ENCODE results near the gene ZNF385B.

ZNF385B gene

GRCh38 chr2:179619947-179620467, 241.4 kb downstream of the ZNF385B start:
- DNase-seq = no peak

DNA sequence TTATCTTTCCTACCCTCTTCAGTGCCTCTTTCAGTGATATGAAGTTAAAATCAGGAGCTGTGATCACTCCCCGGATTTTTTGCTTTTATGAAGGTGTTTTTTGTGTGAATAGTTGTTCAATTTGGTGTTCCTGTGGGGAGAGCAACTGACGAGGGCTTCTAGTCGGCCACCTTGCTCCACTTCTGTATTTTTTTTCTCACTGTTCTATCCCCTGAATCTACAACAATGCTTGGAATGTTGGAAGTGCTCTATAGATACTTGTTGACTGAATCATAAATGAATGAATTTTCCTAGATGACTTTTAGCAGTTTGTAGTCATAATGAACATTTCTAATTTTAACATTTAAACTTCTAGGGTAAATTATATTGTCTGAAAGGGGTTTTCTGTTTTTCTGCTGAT, 247.3 kb downstream of the ZNF385B start:
- no peak for DNase-seq

- DNase-seq = no peak
Observed at GRCh38 chr2:179613701-179614100, 247.7 kb downstream of the ZNF385B start.

DNA sequence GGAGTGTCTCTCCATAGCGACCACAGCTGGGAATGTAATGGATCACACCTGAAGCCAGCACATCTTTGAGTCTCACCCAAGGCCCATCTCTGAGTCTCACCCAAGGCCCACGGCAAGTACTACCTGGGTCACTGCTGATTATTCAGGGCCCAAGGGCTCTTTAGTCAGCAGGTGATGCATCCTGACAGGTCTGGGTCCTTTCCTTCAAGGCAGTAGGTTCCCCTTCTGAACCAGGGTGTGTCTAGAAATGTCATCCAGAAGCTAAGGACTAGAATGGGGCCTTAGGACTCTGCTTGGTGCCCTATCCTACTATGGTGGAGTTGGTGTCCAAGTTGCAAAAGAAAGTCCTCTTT, 248.1 kb downstream of the ZNF385B start:
- DNase-seq = no peak

- no peak for DNase-seq
Observed at GRCh38 chr2:179612591-179613298, 248.7 kb downstream of the ZNF385B start.

- no peak for DNase-seq
Observed at GRCh38 chr2:179612108-179612507, 249.3 kb downstream of the ZNF385B start.

GRCh38 chr2:179606141-179606540, 255.3 kb downstream of the ZNF385B start:
- DNase-seq = no peak

- DNase-seq = no peak
Observed at GRCh38 chr2:179605341-179605740, 256.1 kb downstream of the ZNF385B start.

DNA sequence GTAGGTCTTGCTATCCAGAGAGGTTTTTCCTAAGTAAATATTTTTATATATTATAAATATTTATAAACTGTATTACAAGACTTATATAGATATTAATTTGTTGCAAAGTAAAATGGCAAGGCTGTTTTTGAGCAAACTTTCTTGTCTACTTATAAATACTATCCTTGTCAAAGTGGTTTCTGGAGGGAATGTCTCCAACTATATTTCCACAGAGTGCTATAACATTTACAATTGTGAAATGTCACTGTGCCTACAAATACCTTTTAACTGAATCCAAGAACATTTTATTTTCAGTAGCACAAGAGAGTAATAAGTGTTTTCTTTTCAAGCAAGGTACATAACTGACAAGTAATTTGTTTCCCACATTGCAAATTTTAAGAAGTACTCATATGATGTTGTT, 256.8 kb downstream of the ZNF385B start:
- no peak for DNase-seq

DNA sequence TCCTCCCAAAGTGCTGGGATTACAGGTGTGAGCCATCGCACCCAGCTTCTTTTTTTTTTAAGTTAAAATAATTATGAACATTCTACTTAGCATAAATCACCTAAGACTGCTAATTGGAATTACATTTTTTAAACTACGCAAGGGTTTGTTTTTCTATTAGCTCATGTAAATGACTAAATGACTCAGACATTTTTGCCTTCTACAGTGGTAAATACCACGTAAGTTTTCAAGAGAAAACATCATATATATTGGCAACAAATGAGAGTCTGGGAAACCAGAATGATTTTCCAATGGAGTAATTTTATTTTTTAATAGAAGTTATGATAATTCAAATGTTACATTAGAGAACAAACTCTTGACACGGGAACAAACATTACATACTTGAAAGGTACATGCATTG, 259.0 kb downstream of the ZNF385B start:
- no peak for DNase-seq

GRCh38 chr2:179596018-179596417, 265.4 kb downstream of the ZNF385B start:
- no peak for DNase-seq

DNA sequence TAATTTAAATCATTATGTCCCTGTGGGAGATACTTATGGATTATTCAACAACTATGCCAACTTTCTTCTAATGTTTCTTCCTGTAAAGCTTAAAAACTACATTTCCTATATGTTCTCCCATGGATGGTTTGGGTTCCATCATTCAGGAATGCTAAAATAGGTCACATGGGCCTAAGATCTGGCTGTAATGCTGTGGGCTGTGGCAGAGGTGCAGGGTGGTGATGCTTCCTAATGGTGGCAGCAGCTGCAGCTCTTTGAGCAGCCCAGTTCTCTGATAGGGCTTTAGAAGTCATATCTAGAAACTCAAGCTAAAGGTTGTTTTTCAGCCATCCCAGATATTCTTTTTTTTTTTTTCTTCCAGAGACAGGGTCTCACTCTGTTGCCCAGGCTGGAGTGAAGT, 266.1 kb downstream of the ZNF385B start:
- DNase-seq = no peak

DNA sequence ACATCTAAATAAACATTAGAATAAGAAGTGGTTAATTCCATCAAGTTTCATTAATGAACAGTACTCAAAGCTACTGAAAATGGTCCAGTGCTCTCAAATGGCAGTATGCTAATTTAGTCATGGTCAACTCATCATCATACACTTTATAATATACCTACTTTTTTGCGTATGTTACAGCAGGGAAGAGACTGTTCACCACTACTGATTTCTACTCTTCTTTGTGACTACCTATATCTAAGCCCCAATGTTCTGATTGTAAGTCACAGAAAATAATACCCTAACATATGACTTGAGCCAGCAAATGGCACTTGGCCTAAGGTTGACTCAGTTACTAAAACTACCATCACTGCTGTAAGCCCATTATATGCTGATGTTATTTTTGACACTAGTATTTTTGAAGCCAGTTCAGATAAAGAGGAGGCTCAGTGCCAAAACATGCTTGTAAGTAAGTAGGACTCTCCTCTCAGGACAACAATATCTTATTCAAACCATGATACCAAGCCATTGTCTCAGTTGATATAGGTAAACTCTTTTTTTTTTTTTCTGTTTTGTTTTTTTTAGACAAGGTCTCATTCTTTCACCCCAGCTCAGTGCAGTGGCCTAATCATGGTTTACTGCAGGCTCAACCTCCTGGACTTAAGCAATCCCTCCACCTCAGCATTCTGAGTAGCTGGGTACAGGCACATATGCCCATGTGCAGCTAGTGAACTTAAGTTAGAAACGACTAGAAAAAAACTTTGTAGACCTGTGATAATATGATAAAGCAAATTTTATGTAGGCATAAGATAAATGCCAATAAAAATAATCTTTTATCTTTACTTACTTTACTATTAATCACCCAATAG, 266.9 kb downstream of the ZNF385B start:
- no peak for DNase-seq

GRCh38 chr2:179593323-179593722, 268.1 kb downstream of the ZNF385B start:
- DNase-seq = no peak

- no peak for DNase-seq
Observed at GRCh38 chr2:179592167-179592936, 269.1 kb downstream of the ZNF385B start.

- no peak for DNase-seq
Observed at GRCh38 chr2:179591690-179592089, 269.7 kb downstream of the ZNF385B start.

DNA sequence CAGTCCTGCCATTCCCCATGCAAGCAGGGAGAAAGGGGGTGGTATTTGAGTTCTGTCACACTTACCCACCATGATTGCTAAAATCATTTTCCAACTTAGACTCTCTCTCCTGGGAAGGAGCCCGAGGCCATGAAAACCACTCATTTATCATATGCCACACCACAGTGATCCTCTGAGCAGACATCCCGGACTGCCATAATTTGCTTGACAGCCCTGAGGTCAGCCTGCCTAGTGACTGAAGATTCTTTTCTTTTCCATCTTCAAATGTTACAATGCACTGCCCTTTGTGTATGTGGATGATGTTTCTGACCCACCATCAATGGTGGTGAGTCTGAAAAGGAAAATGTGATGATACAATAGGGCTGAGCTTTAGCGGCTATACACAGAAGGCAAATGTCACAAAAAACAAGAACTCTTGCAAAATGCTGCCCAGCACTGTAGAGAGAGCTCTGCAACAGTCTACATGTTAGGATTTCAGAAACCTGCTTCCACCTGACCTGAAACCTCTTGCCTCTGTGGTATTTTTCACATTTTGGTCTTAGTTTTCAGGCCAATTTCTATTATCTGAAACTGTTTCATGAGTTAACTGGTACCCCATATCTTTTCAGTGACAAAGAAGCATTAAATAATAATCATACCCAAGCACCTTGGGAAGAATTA, 272.8 kb downstream of the ZNF385B start:
- no peak for DNase-seq

DNA sequence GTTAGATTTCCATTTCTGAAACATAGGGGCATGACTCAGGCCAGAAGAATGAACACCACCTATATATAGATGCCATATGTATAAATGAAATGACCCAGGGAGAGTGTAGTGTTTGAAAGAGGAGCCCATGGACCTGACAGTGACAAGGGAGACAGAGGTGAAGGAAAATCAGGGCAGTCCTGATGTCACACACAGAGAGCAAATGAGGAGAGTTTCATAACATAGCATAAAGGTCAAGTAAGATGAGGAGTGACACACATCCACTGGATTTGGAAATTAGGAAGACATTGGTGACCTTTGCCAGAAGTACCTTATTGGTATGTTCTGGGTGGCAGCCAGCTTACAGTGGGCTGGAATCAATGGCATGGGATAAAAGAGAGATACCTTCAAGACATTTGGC, 276.7 kb downstream of the ZNF385B start:
- DNase-seq = no peak

DNA sequence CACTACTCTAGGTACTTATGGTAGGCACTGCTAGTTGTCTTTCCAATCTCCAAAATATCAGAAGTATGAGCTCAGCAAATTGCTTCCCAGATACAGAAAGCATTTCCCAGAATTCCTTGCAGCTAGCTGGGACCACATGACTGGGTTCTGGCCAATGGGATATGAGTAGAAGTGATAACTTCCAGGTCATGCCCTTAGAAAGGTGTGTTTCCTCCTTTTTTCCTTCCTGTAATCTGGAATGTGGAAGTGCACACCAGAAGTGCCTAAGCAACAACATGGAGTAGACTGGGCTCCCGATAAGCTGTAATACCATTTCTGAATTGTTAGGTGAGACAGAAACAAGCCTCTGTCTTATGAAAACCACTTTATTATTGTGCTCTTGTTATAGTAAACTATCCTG, 279.8 kb downstream of the ZNF385B start:
- no peak for DNase-seq

GRCh38 chr2:179580378-179581146, 280.9 kb downstream of the ZNF385B start:
- no peak for DNase-seq

DNA sequence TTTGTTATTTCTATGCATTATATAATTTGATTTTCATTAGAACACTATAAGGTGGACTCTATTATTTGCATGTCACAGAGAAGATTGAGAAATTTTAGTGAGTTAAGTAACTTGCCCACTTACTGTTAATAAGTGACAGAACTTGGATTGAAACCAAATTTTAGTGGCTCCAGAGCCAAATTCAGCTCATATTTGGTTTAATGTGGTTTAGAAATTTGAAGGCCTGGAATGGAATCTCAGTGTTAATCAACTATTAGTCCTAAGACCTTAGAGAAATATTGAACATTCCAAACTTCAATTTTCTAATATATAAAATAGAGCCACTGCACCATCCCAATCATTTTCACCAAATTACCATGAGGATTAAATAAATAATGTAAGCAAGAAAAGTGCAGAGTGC, 281.6 kb downstream of the ZNF385B start:
- no peak for DNase-seq

Data from KG1 (cell line).